HG02588 (cell line): ENCODE measurements around the gene RPAIN.

Experiments used
- ATAC-seq: cut with Tn5 transposase; IDR thresholded peaks from one replicate; pipeline ENCODE4 v1.9.1; 2021; ENCODE audit warnings: mild to moderate bottlenecking, moderate library complexity; ENCODE audit not compliant: unreplicated experiment

The RPAIN gene

GRCh38 chr17:5481451-5481850 is 61.5 kb downstream of the RPAIN start:
- no peak for ATAC-seq
